Endothelial cell of umbilical vein (primary cell): ENCODE results near the gene SLC6A6. TPM values are rescaled to one million over a fixed set of nuclear protein-coding genes. Genes with fewer than 3 reads are reported as not detected.

Source experiments
- BruUV-seq: library from RNA; stranded (reverse); fragments of 400-500 nt; replicated peaks from 2 replicates; lab custom pipeline; 2021; lab: Mats Ljungman, UMichigan
- CTCF ChIA-PET: fragments of 300-600, 350-600 bp; sonication (Branson Sonifier 250); formaldehyde crosslinking; loops from one replicate; lab custom pipeline; 2021; ENCODE audit warnings: antibody characterized with exemption, inconsistent platforms; lab: Charles Lee
- POLR2A ChIA-PET: fragments of 300-600, 350-600 bp; sonication (Branson Sonifier 250); formaldehyde crosslinking; loops from one replicate; lab custom pipeline; 2021; ENCODE audit warnings: antibody characterized with exemption, inconsistent platforms; lab: Charles Lee
- DNase-seq: peaks from one replicate; pipeline ENCODE4 v3.0.0-alpha.2; 2011; ENCODE audit warnings: low read depth, low spot score
- FAIRE-seq: peaks from 2 replicates; lab custom pipeline; 2011; peaks lifted over from hg19 to GRCh38; lab: Jason Lieb, UNC
- H2AFZ ChIP-seq: 2 replicates; pipeline ENCODE4 v1.6.0; 2012; ENCODE audit warnings: low read depth, low read length, control low read depth, inconsistent platforms
- H3K27ac ChIP-seq: 2 replicates; pipeline ENCODE4 v1.5.1; 2011; ENCODE audit warnings: low read depth, mild to moderate bottlenecking, control low read depth, low read length, moderate library complexity; ENCODE audit not compliant: insufficient read depth
- H3K27me3 ChIP-seq, 2 experiments: 2 replicates each; pipeline versions ENCODE4 v1.6.0 to v1.6.1; 2011; ENCODE audit warnings: low read length in 2 of 2, mixed read lengths in 1 of 2; ENCODE audit not compliant: control insufficient read depth in 2 of 2, insufficient read depth in 2 of 2
- H3K36me3 ChIP-seq, 2 experiments: 2 replicates in 1 of 2; 3 replicates in 1 of 2; pipeline ENCODE4 v1.5.1; 2011; ENCODE audit warnings: low read length in 2 of 2, mild to moderate bottlenecking in 1 of 2, moderate library complexity in 1 of 2; ENCODE audit not compliant: control insufficient read depth in 2 of 2, insufficient read depth in 2 of 2; ENCODE audit errors: extremely low read depth in 1 of 2
- H3K4me1 ChIP-seq: 3 replicates; pipeline ENCODE4 v1.5.1; 2011; ENCODE audit warnings: mild to moderate bottlenecking, low read length; ENCODE audit not compliant: control insufficient read depth, insufficient read depth; ENCODE audit errors: extremely low read depth
- H3K4me2 ChIP-seq: 2 replicates; pipeline ENCODE4 v1.6.1; 2011; ENCODE audit warnings: low read length, control low read depth, mixed read lengths; ENCODE audit not compliant: insufficient read depth
- H3K4me3 ChIP-seq, 3 experiments: fragments of 200-600 bp in 1 of 3; sonication (generic), shearing (Covaris generic) in 1 of 3; replicated peaks in 1 of 3; 2 replicates each; pipeline ENCODE4 v1.5.1; 2011 to 2016; ENCODE audit warnings: control low read depth in 3 of 3, low read length in 3 of 3, mild to moderate bottlenecking in 2 of 3, inconsistent platforms in 1 of 3, low read depth in 1 of 3, moderate library complexity in 1 of 3; ENCODE audit not compliant: insufficient read depth in 1 of 3
- H3K79me2 ChIP-seq: 2 replicates; pipeline ENCODE4 v1.6.0; 2012; ENCODE audit warnings: low read length, inconsistent platforms; ENCODE audit not compliant: control insufficient read depth, insufficient read depth
- H3K9ac ChIP-seq: replicated peaks from 2 replicates; pipeline ENCODE3; 2011; ENCODE audit warnings: low read length, control low read depth; ENCODE audit not compliant: insufficient read depth; ENCODE audit errors: extremely low read depth
- H3K9me1 ChIP-seq: replicated peaks from 3 replicates; pipeline ENCODE4 v1.6.0; 2011; ENCODE audit warnings: mild to moderate bottlenecking, low read length; ENCODE audit not compliant: control insufficient read depth, insufficient read depth; ENCODE audit errors: extremely low read depth
- H3K9me3 ChIP-seq: replicated peaks from 2 replicates; pipeline ENCODE4 v1.5.1; 2012; ENCODE audit warnings: low read length, inconsistent platforms; ENCODE audit not compliant: control insufficient read depth, insufficient read depth
- H4K20me1 ChIP-seq: replicated peaks from 2 replicates; pipeline ENCODE3; 2011; ENCODE audit warnings: mild to moderate bottlenecking, low read length; ENCODE audit not compliant: control insufficient read depth, insufficient read depth; ENCODE audit errors: extremely low read depth
- CTCF ChIP-seq, 2 donors: IDR thresholded peaks; 1 replicate in 1 of 2; 2 replicates in 1 of 2; pipeline ENCODE4 v1.5.1; 2011; ENCODE audit warnings: low read length in 2 of 2, mild to moderate bottlenecking in 2 of 2, moderate library complexity in 2 of 2, control low read depth in 1 of 2, inconsistent platforms in 1 of 2, low read depth in 1 of 2; ENCODE audit not compliant: insufficient read depth in 1 of 2; ENCODE audit errors: extremely low read depth in 1 of 2
- EZH2 ChIP-seq: IDR thresholded peaks from 2 replicates; pipeline ENCODE4 v1.6.1; 2012; ENCODE audit warnings: borderline replicate concordance, low read depth, mild to moderate bottlenecking, moderate library complexity, low read length, inconsistent platforms; ENCODE audit not compliant: severe bottlenecking
- FOS ChIP-seq: IDR thresholded peaks from 2 replicates; pipeline ENCODE4 v1.6.1; 2011; ENCODE audit warnings: mild to moderate bottlenecking, low read length, moderate library complexity, borderline replicate concordance; ENCODE audit not compliant: insufficient read depth
- GATA2 ChIP-seq: IDR thresholded peaks from 2 replicates; pipeline ENCODE4 v1.7.0; 2011; ENCODE audit warnings: low read depth, mild to moderate bottlenecking, moderate library complexity, mixed read lengths, low read length; ENCODE audit not compliant: insufficient read length, insufficient read depth
- JUN ChIP-seq: IDR thresholded peaks from 2 replicates; pipeline ENCODE4 v1.6.1; 2011; ENCODE audit warnings: borderline replicate concordance, low read depth; ENCODE audit not compliant: insufficient read length, insufficient read depth
- MYC ChIP-seq: IDR thresholded peaks from one replicate; pipeline ENCODE4 v1.6.1; 2011; ENCODE audit warnings: mild to moderate bottlenecking, low read depth, low read length
- POLR2A ChIP-seq: IDR thresholded peaks from 2 replicates; pipeline ENCODE4 v1.6.1; 2012; ENCODE audit warnings: low read depth, mild to moderate bottlenecking, control low read depth, low read length
- POLR2AphosphoS5 ChIP-seq: IDR thresholded peaks from 2 replicates; pipeline ENCODE4 v1.6.1; 2012; ENCODE audit warnings: low read depth, mild to moderate bottlenecking, control low read depth, low read length, moderate library complexity; ENCODE audit not compliant: insufficient read depth
- dilution Hi-C: fragments of 300-500 bp; cut with MboI; formaldehyde crosslinking; loops from one replicate; pipeline ENCODE4 v1.15.0; 2019; ENCODE audit warnings: low sequenced_read_pairs; ENCODE audit not compliant: extremely low pct_ligation_motif_present
- intact Hi-C: fragments of 100-400 bp; cut with micrococcal nuclease; formaldehyde crosslinking; loops from one replicate; pipeline ENCODE4 v1.10.0; 2022
- polyA plus RNA-seq, 4 experiments: library from polyadenylated mRNA; depleted of rRNA in 3 of 4; stranded (reverse) in 3 of 4; unstranded in 1 of 4; fragments of >200 nt; gene quantifications; 2 replicates each; pipeline versions ENCODE4 v1.2.1 to v1.2.3, GENCODE V29; 2011 to 2012; ENCODE audit warnings: missing spikeins in 1 of 4
- total RNA-seq: library from RNA; stranded (reverse); gene quantifications from 2 replicates; pipeline ENCODE4 v1.2.3, GENCODE V29; 2021
- TF ChIP-seq, protein P1 (sequence below): IDR thresholded peaks from 2 replicates; pipeline ENCODE4 v1.6.1; 2011; ENCODE audit not compliant: insufficient read depth, insufficient read length

Gene SLC6A6
- total and polyA plus RNA-seq, 2 donors (not counting 3 experiments of a cell fraction or from before 2014, with no cell fraction given), result 25.7 to 38.0 TPM

DNA sequence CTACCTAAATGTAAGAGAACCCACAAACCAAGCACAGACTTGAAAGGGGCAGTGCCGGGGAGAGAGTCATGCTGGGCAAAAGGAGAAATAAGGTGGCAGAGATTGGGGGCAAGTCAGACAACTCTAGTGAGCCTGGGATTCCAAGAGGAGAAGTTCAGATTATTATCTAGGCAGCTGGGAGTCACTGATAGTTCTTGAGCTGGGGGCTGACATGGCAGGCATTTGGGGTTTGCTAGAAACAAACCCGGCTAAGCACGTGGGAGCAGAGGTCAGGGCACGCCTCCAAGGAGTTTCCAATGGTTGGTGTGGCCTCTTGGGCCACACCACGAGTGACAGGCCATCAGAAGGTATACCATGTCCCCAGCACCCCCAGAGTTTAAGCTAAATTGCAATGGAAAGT, 27.6 kb downstream of the SLC6A6 start:
- H3K4me1 ChIP-seq, result peaks cover 45% of the 10 kb centered on the region
- H3K9me3 ChIP-seq, result no peaks in the 10 kb centered on the region
- no peaks in the 10 kb centered on the region for H3K9me1 ChIP-seq
- no peak for TF ChIP-seq POLR2A
- no peak for TF ChIP-seq JUN
- no peak for TF ChIP-seq POLR2AphosphoS5
- no peak for TF ChIP-seq FOS
- TF ChIP-seq GATA2, result no peak
- TF ChIP-seq EZH2, result no peak
- TF ChIP-seq, protein P1, sequence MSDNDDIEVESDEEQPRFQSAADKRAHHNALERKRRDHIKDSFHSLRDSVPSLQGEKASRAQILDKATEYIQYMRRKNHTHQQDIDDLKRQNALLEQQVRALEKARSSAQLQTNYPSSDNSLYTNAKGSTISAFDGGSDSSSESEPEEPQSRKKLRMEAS, result no peak
- no peak for TF ChIP-seq CTCF (IDR thresholded peaks at IDR 0.05; ENCODE audit: extremely low read depth in 1 of 2, insufficient read depth in 1 of 2, low read depth in 1 of 2, low read length in 2 of 2)
- TF ChIP-seq MYC, result no peak
- dilution Hi-C loops, result no loop called here
- peaks cover 9% of the 10 kb centered on the region for H3K79me2 ChIP-seq
- no peaks in the 10 kb centered on the region for H3K36me3 ChIP-seq
- no peaks in the 10 kb centered on the region for H3K27me3 ChIP-seq
- no peak overlapping the region for H2AFZ ChIP-seq
- POLR2A ChIA-PET, result no interaction called here
- no peak overlapping the region for H3K9ac ChIP-seq
- intact Hi-C loops, result loop anchor here (10.0 kb wide), 1 partner anchor 375 kb away; no protein-coding TSS in a partner anchor
- CTCF ChIA-PET, result interaction anchor here (0.9 to 2.5 kb wide), 2 partner anchors 9 to 26 kb away, joined by 3 to 6 read pairs; no protein-coding TSS in a partner anchor
- no peaks in the 10 kb centered on the region for H4K20me1 ChIP-seq
- H3K4me2 ChIP-seq, result no peak overlapping the region
- DNase-seq, result no peak
- FAIRE-seq, result no peak
- H3K27ac ChIP-seq, result no peak overlapping the region
- BruUV-seq, result no TSS peak
- H3K4me3 ChIP-seq, result no peak overlapping the region
